MV-4-11 (cell line): ENCODE measurements around the gene HOXB3.
A peak's percentile ranks its signal among the peaks of the same experiment; 100 is the strongest.

Experiments used
- DNase-seq: peaks from one replicate; lab custom pipeline; 2025; lab: John Stamatoyannopoulos, UW

HOXB3 gene

GRCh38 chr17:48556576-48557401 lies 33.3 kb downstream of the HOXB3 start:
- no peak for DNase-seq

GRCh38 chr17:48556229-48556575 lies 33.8 kb downstream of the HOXB3 start:
- DNase-seq, result no peak

GRCh38 chr17:48555258-48556228 lies 34.5 kb downstream of the HOXB3 start:
- peak; percentile 86 for DNase-seq

GRCh38 chr17:48554412-48555257 lies 35.4 kb downstream of the HOXB3 start:
- no peak for DNase-seq

- DNase-seq, result no peak
Measured at GRCh38 chr17:48553826-48554225, 36.2 kb downstream of the HOXB3 start.

GRCh38 chr17:48553190-48553547 lies 36.9 kb downstream of the HOXB3 start:
- DNase-seq, result no peak

GRCh38 chr17:48552466-48553189 lies 37.4 kb downstream of the HOXB3 start:
- no peak for DNase-seq

- no peak for DNase-seq
Measured at GRCh38 chr17:48551596-48552465, 38.2 kb downstream of the HOXB3 start.

- no peak for DNase-seq
Measured at GRCh38 chr17:48551214-48551555, 38.9 kb downstream of the HOXB3 start.

- DNase-seq, result no peak
Measured at GRCh38 chr17:48550502-48551213, 39.4 kb downstream of the HOXB3 start.

- no peak for DNase-seq
Measured at GRCh38 chr17:48549914-48550501, 40.0 kb downstream of the HOXB3 start.

GRCh38 chr17:48549281-48549630 lies 40.8 kb downstream of the HOXB3 start:
- no peak for DNase-seq

GRCh38 chr17:48548523-48549280 lies 41.3 kb downstream of the HOXB3 start:
- DNase-seq, result no peak

GRCh38 chr17:48547808-48548522 lies 42.1 kb downstream of the HOXB3 start:
- no peak for DNase-seq

- DNase-seq, result no peak
Measured at GRCh38 chr17:48546924-48547807, 42.9 kb downstream of the HOXB3 start.

- no peak for DNase-seq
Measured at GRCh38 chr17:48546137-48546923, 43.7 kb downstream of the HOXB3 start.
